Measurements from ENCODE around the gene RND3. TPM values are rescaled to one million over a fixed set of nuclear protein-coding genes. Genes with fewer than 3 reads are reported as not detected.

The RND3 gene
- total RNA-seq, 2 experiments from 2014 or later: not detected

GRCh38 chr2:150469706-150470274 lies 17.7 kb downstream of the RND3 start:
- no TSS peak for BruUV-seq (replicated peaks)
- H3K4me1 ChIP-seq (ENCODE audit: insufficient read depth, low read length, poor library complexity, severe bottlenecking): no peaks in the 10 kb centered on the region
- H3K4me2 ChIP-seq (ENCODE audit: low read length): no peak overlapping the region
- H3K27ac ChIP-seq (ENCODE audit: low read depth, low read length, poor library complexity, severe bottlenecking): no peak overlapping the region
- H2AFZ ChIP-seq (ENCODE audit: low read length): no peak overlapping the region
- H3K4me3 ChIP-seq (ENCODE audit: low read depth, low read length, poor library complexity, severe bottlenecking): no peak overlapping the region
- CTCF ChIA-PET (ENCODE audit: unreplicated experiment): no interaction called here
- H3K79me2 ChIP-seq (ENCODE audit: insufficient read depth, low read depth, low read length): no peaks in the 10 kb centered on the region
- H3K9me3 ChIP-seq (ENCODE audit: low read length): no peaks in the 10 kb centered on the region
- H3K36me3 ChIP-seq (ENCODE audit: insufficient read depth, low read length): no peaks in the 10 kb centered on the region
- H4K20me1 ChIP-seq (ENCODE audit: insufficient read depth, low read length): no peaks in the 10 kb centered on the region
- POLR2A ChIA-PET: interaction anchor here (0.6 to 0.7 kb wide), 2 partner anchors 47 to 190 kb away, joined by 4 read pairs; no protein-coding TSS in a partner anchor
- DNase-seq (ENCODE audit: low spot score): no peak
- intact Hi-C loops (cut with micrococcal nuclease; ENCODE audit: unreplicated experiment): no loop called here
- TF ChIP-seq CTCF (conservative IDR thresholded peaks at IDR 0.05; ENCODE audit: low read length): no peak
- TF ChIP-seq EZH2phosphoT487 (IDR thresholded peaks at IDR 0.05; ENCODE audit: borderline replicate concordance, low read depth, low read length): no peak
- H3K9me2 ChIP-seq (ENCODE audit: insufficient read depth, low read length): no peaks in the 10 kb centered on the region

GRCh38 chr2:150468350-150468960 lies 19.0 kb downstream of the RND3 start:
- no peaks in the 10 kb centered on the region for H4K20me1 ChIP-seq (ENCODE audit: insufficient read depth, low read length)
- H3K79me2 ChIP-seq (ENCODE audit: insufficient read depth, low read depth, low read length): no peaks in the 10 kb centered on the region
- H2AFZ ChIP-seq (ENCODE audit: low read length): no peak overlapping the region
- POLR2A ChIA-PET: interaction anchor here (0.9 to 1.0 kb wide), 2 partner anchors 17 to 20 kb away, joined by 3 read pairs; no protein-coding TSS in a partner anchor
- H3K9me3 ChIP-seq (ENCODE audit: low read length): no peaks in the 10 kb centered on the region
- no peaks in the 10 kb centered on the region for H3K4me1 ChIP-seq (ENCODE audit: insufficient read depth, low read length, poor library complexity, severe bottlenecking)
- intact Hi-C loops (cut with micrococcal nuclease; ENCODE audit: unreplicated experiment): no loop called here
- TF ChIP-seq EZH2phosphoT487 (IDR thresholded peaks at IDR 0.05; ENCODE audit: borderline replicate concordance, low read depth, low read length) (no peak), CTCF (conservative IDR thresholded peaks at IDR 0.05; ENCODE audit: low read length) (no peak)
- H3K4me2 ChIP-seq (ENCODE audit: low read length): no peak overlapping the region
- DNase-seq (ENCODE audit: low spot score): no peak
- no peaks in the 10 kb centered on the region for H3K36me3 ChIP-seq (ENCODE audit: insufficient read depth, low read length)
- no peak overlapping the region for H3K4me3 ChIP-seq (ENCODE audit: low read depth, low read length, poor library complexity, severe bottlenecking)
- CTCF ChIA-PET (ENCODE audit: unreplicated experiment): no interaction called here
- no peaks in the 10 kb centered on the region for H3K9me2 ChIP-seq (ENCODE audit: insufficient read depth, low read length)
- H3K27ac ChIP-seq (ENCODE audit: low read depth, low read length, poor library complexity, severe bottlenecking): no peak overlapping the region
- no TSS peak for BruUV-seq (replicated peaks)

- Histone ChIP-seq H2AFZ (ENCODE audit: low read length) (no peak overlapping the region), H3K4me1 (ENCODE audit: insufficient read depth, low read length, poor library complexity, severe bottlenecking) (no peaks in the 10 kb centered on the region), H3K36me3 (ENCODE audit: insufficient read depth, low read length) (no peaks in the 10 kb centered on the region), H3K27ac (ENCODE audit: low read depth, low read length, poor library complexity, severe bottlenecking) (no peak overlapping the region), H3K4me2 (ENCODE audit: low read length) (no peak overlapping the region), H3K9me3 (ENCODE audit: low read length) (no peaks in the 10 kb centered on the region), H4K20me1 (ENCODE audit: insufficient read depth, low read length) (no peaks in the 10 kb centered on the region), H3K4me3 (ENCODE audit: low read depth, low read length, poor library complexity, severe bottlenecking) (no peak overlapping the region), H3K79me2 (ENCODE audit: insufficient read depth, low read depth, low read length) (no peaks in the 10 kb centered on the region), H3K9me2 (ENCODE audit: insufficient read depth, low read length) (no peaks in the 10 kb centered on the region)
- TF ChIP-seq CTCF (conservative IDR thresholded peaks at IDR 0.05; ENCODE audit: low read length) (no peak), EZH2phosphoT487 (IDR thresholded peaks at IDR 0.05; ENCODE audit: borderline replicate concordance, low read depth, low read length) (no peak)
- intact Hi-C loops (cut with micrococcal nuclease; ENCODE audit: unreplicated experiment): no loop called here
- CTCF ChIA-PET (ENCODE audit: unreplicated experiment): no interaction called here
- POLR2A ChIA-PET: no interaction called here
- DNase-seq (ENCODE audit: low spot score): no peak
- no TSS peak for BruUV-seq (replicated peaks)
Observed at GRCh38 chr2:150467621-150467963, 19.9 kb downstream of the RND3 start.
